NCI-H187 treated with DMSO at 0.1 percent for 48 hours (cell line): ENCODE data around the gene MUC5B.

Experiments
- DNase-seq: peaks from one replicate; lab custom pipeline; 2025; lab: John Stamatoyannopoulos, UW

Gene MUC5B

GRCh38 chr11:1192741-1193325 lies 30.0 kb upstream of the MUC5B start:
- DNase-seq: no peak

GRCh38 chr11:1193326-1194230 lies 29.3 kb upstream of the MUC5B start:
- no peak for DNase-seq

GRCh38 chr11:1194231-1194976 lies 28.5 kb upstream of the MUC5B start:
- no peak for DNase-seq

- no peak for DNase-seq
Measured at GRCh38 chr11:1194977-1195681, 27.7 kb upstream of the MUC5B start.

- DNase-seq: no peak
Measured at GRCh38 chr11:1195682-1196515, 27.0 kb upstream of the MUC5B start.

- DNase-seq: no peak
Measured at GRCh38 chr11:1196516-1197391, 26.1 kb upstream of the MUC5B start.

GRCh38 chr11:1197431-1197885 lies 25.4 kb upstream of the MUC5B start:
- DNase-seq: no peak

GRCh38 chr11:1197886-1198560 lies 24.8 kb upstream of the MUC5B start:
- no peak for DNase-seq

GRCh38 chr11:1198561-1199240 lies 24.2 kb upstream of the MUC5B start:
- DNase-seq: no peak

- DNase-seq: no peak
Measured at GRCh38 chr11:1199241-1199750, 23.6 kb upstream of the MUC5B start.

- DNase-seq: no peak
Measured at GRCh38 chr11:1199751-1200610, 22.9 kb upstream of the MUC5B start.

GRCh38 chr11:1200611-1201191 lies 22.2 kb upstream of the MUC5B start:
- DNase-seq: no peak

GRCh38 chr11:1201395-1202153 lies 21.3 kb upstream of the MUC5B start:
- DNase-seq: no peak

GRCh38 chr11:1202154-1202775 lies 20.6 kb upstream of the MUC5B start:
- DNase-seq: no peak

GRCh38 chr11:1202776-1203504 lies 19.9 kb upstream of the MUC5B start:
- no peak for DNase-seq
